WTC11 (cell line): ENCODE measurements around the gene CSTPP1. TPM values are rescaled to one million over a fixed set of nuclear protein-coding genes. Genes with fewer than 3 reads are reported as not detected.

Source experiments
- ATAC-seq: fragments of 200-7000 bp; cut with Tn5 transposase; 2 replicates; pipeline ENCODE4 v1.10.0; 2021; ENCODE audit warnings: mild to moderate bottlenecking, moderate library complexity
- CTCF ChIA-PET: fragments of 300-600 bp; sonication (Branson Sonifier 250); formaldehyde crosslinking; loops from one replicate; lab custom pipeline; 2021; ENCODE audit warnings: antibody characterized with exemption; lab: Charles Lee
- POLR2A ChIA-PET: fragments of 350-600 bp; sonication (Branson Sonifier 250); formaldehyde crosslinking; loops from one replicate; lab custom pipeline; 2021; ENCODE audit warnings: antibody characterized with exemption; lab: Charles Lee
- DNase-seq: peaks from one replicate; pipeline ENCODE4 v3.0.0; 2021; ENCODE audit warnings: low spot score
- H3K27ac Mint-ChIP-seq: 2 replicates; pipeline ENCODE4 v1.8.0; 2021; ENCODE audit warnings: mixed read lengths
- H3K27me3 Mint-ChIP-seq: 2 replicates; pipeline ENCODE4 v1.8.0; 2021; ENCODE audit warnings: low read depth, mild to moderate bottlenecking, moderate library complexity, mixed read lengths
- H3K36me3 Mint-ChIP-seq: 2 replicates; pipeline ENCODE4 v1.8.0; 2021; ENCODE audit warnings: mixed read lengths
- H3K4me1 Mint-ChIP-seq: 2 replicates; pipeline ENCODE4 v1.8.0; 2022; ENCODE audit warnings: mixed read lengths
- H3K4me3 Mint-ChIP-seq: 2 replicates; pipeline ENCODE4 v1.8.0; 2021; ENCODE audit warnings: mild to moderate bottlenecking, moderate library complexity, mixed read lengths
- H3K9me3 Mint-ChIP-seq: 2 replicates; pipeline ENCODE4 v1.8.0; 2021; ENCODE audit warnings: mixed read lengths
- ARID4B ChIP-seq: sonication (generic); formaldehyde crosslinking; IDR thresholded peaks from 2 replicates; pipeline ENCODE4 v1.8.0; 2023; ENCODE audit warnings: missing genetic modification reagents, mild to moderate bottlenecking, borderline replicate concordance
- CREB1 ChIP-seq: sonication (generic); formaldehyde crosslinking; IDR thresholded peaks from 2 replicates; pipeline ENCODE4 v1.8.0; 2023; ENCODE audit warnings: mild to moderate bottlenecking, missing genetic modification reagents
- CREM ChIP-seq: sonication (generic); formaldehyde crosslinking; IDR thresholded peaks from 2 replicates; pipeline ENCODE4 v1.8.1; 2022; ENCODE audit warnings: mild to moderate bottlenecking, missing genetic modification reagents, moderate library complexity
- CTCF ChIP-seq: fragments of 200-600 bp; IDR thresholded peaks from 2 replicates; pipeline ENCODE4 v1.8.0; 2022; ENCODE audit warnings: antibody characterized with exemption
- FOXK1 ChIP-seq: sonication (generic); formaldehyde crosslinking; IDR thresholded peaks from 2 replicates; pipeline ENCODE4 v1.8.0; 2022; ENCODE audit warnings: mild to moderate bottlenecking, moderate library complexity, missing genetic modification reagents
- IRF2 ChIP-seq: sonication (generic); formaldehyde crosslinking; IDR thresholded peaks from 2 replicates; pipeline ENCODE4 v1.8.0; 2022; ENCODE audit warnings: low read depth, missing genetic modification reagents, borderline replicate concordance
- JUN ChIP-seq: sonication (generic); formaldehyde crosslinking; IDR thresholded peaks from 2 replicates; pipeline ENCODE4 v1.8.0; 2023; ENCODE audit warnings: mild to moderate bottlenecking, missing genetic modification reagents
- MYBL2 ChIP-seq: sonication (generic); formaldehyde crosslinking; IDR thresholded peaks from 2 replicates; pipeline ENCODE4 v1.8.1; 2023; ENCODE audit warnings: mild to moderate bottlenecking, moderate library complexity, missing genetic modification reagents
- NR2C2 ChIP-seq: sonication (generic); formaldehyde crosslinking; IDR thresholded peaks from 2 replicates; pipeline ENCODE4 v1.8.0; 2022; ENCODE audit warnings: mild to moderate bottlenecking, missing genetic modification reagents
- PRRX2 ChIP-seq: fragments of 250-450 bp; sonication (Bioruptor Pico); IDR thresholded peaks from 2 replicates; pipeline ENCODE4 v1.8.0; 2021; ENCODE audit warnings: mild to moderate bottlenecking
- TEAD1 ChIP-seq: sonication (generic); formaldehyde crosslinking; IDR thresholded peaks from 2 replicates; pipeline ENCODE4 v1.8.0; 2022; ENCODE audit warnings: mild to moderate bottlenecking, missing genetic modification reagents
- TEAD4 ChIP-seq: sonication (generic); formaldehyde crosslinking; IDR thresholded peaks from 2 replicates; pipeline ENCODE4 v1.8.0; 2022; ENCODE audit warnings: mild to moderate bottlenecking, missing genetic modification reagents
- ZBTB21 ChIP-seq: sonication (generic); formaldehyde crosslinking; IDR thresholded peaks from 2 replicates; pipeline ENCODE4 v1.8.1; 2023; ENCODE audit warnings: mild to moderate bottlenecking, missing genetic modification reagents, borderline replicate concordance
- ZNF121 ChIP-seq: sonication (generic); formaldehyde crosslinking; IDR thresholded peaks from 2 replicates; pipeline ENCODE4 v1.8.0; 2023; ENCODE audit warnings: missing genetic modification reagents
- ZNF281 ChIP-seq: sonication (generic); formaldehyde crosslinking; IDR thresholded peaks from 2 replicates; pipeline ENCODE4 v1.8.0; 2023; ENCODE audit warnings: mild to moderate bottlenecking, missing genetic modification reagents
- ZNF396 ChIP-seq: fragments of 250-450 bp; sonication (Bioruptor Pico); IDR thresholded peaks from 2 replicates; pipeline ENCODE4 v1.8.0; 2021; ENCODE audit warnings: mild to moderate bottlenecking, moderate library complexity, borderline replicate concordance
- ZNF416 ChIP-seq: fragments of 250-450 bp; sonication (Bioruptor Pico); IDR thresholded peaks from 2 replicates; pipeline ENCODE4 v1.9.0; 2021; ENCODE audit warnings: mild to moderate bottlenecking, inconsistent platforms
- ZNF512 ChIP-seq: sonication (generic); formaldehyde crosslinking; IDR thresholded peaks from 2 replicates; pipeline ENCODE4 v1.8.1; 2022; ENCODE audit warnings: missing genetic modification reagents, borderline replicate concordance
- total RNA-seq: library from RNA; stranded (reverse); gene quantifications from 3 replicates; pipeline ENCODE4 v1.2.3, GENCODE V29; 2021

CSTPP1 gene
- total RNA-seq, 1 experiment from 2014 or later = 23.6 TPM

- no peaks in the 10 kb centered on the region for H3K9me3 Mint-ChIP-seq
- CTCF ChIA-PET = interaction anchor here (0.9 to 2.1 kb wide), 4 partner anchors 32 to 77 kb away, joined by 3 to 7 read pairs (median 5); partner anchors contain the start of genes ACP2 and DDB2
- H3K36me3 Mint-ChIP-seq = peaks cover 8% of the 10 kb centered on the region; the same call in 1 of the 2 replicates
- no peak overlapping the region for H3K4me3 Mint-ChIP-seq
- H3K27ac Mint-ChIP-seq = no peak overlapping the region
- DNase-seq (no peak), ATAC-seq (no peak)
- TF ChIP-seq ZNF416 (CRISPR knock-in tag) (no peak), ZBTB21 (no peak), IRF2 (no peak), TEAD1 (CRISPR knock-in tag) (no peak), CREB1 (CRISPR knock-in tag) (no peak), TEAD4 (CRISPR knock-in tag) (no peak), FOXK1 (CRISPR knock-in tag) (no peak), ZNF512 (CRISPR knock-in tag) (no peak), ZNF281 (CRISPR knock-in tag) (no peak), ARID4B (CRISPR knock-in tag) (no peak), ZNF396 (no peak), CTCF (no peak), NR2C2 (CRISPR knock-in tag) (no peak), CREM (CRISPR knock-in tag) (no peak), JUN (CRISPR knock-in tag) (no peak), MYBL2 (no peak), ZNF121 (CRISPR knock-in tag) (no peak), PRRX2 (CRISPR knock-in tag) (no peak)
- POLR2A ChIA-PET = interaction anchor here (2.6 kb wide), 1 partner anchor 33 kb away, joined by 8 read pairs; the partner anchor contains the start of gene DDB2
- H3K4me1 Mint-ChIP-seq = peaks cover 14% of the 10 kb centered on the region
- H3K27me3 Mint-ChIP-seq = no peaks in the 10 kb centered on the region; the same call in 1 of the 2 replicates
Measured at GRCh38 chr11:47182380-47182779, 245.8 kb downstream of the CSTPP1 start.
